HG02981 (cell line): ENCODE results near the gene MAPK8IP2.
"Not testable (repeated sequence)": the region's sequence is repeated elsewhere in the genome, so short reads cannot be mapped to it uniquely, and the experiment has no call there.

Experiments used
- ATAC-seq: cut with Tn5 transposase; IDR thresholded peaks from one replicate; pipeline ENCODE4 v1.9.1; 2021; ENCODE audit warnings: mild to moderate bottlenecking, moderate library complexity; ENCODE audit not compliant: unreplicated experiment

MAPK8IP2 gene

GRCh38 chr22:50599816-50600455 lies 657 bp upstream of the MAPK8IP2 start:
- no peak for ATAC-seq

DNA sequence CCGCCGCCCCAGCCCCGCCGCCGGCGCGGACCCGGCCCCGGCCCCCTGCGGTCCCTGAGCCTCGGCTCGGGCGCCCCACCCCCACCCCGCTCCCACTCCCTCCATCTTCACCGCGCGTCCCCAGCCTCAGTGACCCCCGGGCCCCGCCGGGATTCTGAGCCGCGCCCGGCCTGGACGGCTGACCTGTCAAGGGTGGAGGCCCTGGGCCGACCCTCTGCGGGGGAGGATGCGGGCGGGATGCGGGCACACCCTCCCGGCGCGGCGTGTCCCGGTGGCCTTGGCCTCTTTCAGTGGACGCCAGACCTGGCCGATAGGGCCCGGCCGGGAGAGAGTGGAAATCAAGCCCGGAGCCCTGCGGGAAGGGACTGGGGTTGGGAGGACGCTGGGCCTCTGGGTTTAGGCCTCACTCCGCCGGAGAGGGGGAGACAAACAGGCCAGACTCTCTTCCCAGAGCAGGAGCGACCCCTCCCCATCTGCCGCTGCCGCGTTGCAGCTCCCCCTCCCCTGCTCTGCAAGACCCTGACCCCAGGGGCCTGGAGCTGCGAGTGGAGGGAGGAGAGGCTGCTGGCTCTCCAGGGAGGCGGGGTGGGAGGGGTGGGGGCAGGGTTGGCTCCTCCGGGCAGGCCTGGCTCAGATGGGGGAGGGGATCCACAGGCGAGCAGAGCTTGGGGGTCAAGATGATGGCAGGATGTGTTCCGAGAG lies 525 bp downstream of the MAPK8IP2 start:
- no peak for ATAC-seq

GRCh38 chr22:50601669-50602337 lies 1.2 kb downstream of the MAPK8IP2 start:
- no peak for ATAC-seq

- ATAC-seq, result no peak
Measured at GRCh38 chr22:50602338-50602700, 1.7 kb downstream of the MAPK8IP2 start.

GRCh38 chr22:50603511-50604255 lies 3.1 kb downstream of the MAPK8IP2 start:
- no peak for ATAC-seq

DNA sequence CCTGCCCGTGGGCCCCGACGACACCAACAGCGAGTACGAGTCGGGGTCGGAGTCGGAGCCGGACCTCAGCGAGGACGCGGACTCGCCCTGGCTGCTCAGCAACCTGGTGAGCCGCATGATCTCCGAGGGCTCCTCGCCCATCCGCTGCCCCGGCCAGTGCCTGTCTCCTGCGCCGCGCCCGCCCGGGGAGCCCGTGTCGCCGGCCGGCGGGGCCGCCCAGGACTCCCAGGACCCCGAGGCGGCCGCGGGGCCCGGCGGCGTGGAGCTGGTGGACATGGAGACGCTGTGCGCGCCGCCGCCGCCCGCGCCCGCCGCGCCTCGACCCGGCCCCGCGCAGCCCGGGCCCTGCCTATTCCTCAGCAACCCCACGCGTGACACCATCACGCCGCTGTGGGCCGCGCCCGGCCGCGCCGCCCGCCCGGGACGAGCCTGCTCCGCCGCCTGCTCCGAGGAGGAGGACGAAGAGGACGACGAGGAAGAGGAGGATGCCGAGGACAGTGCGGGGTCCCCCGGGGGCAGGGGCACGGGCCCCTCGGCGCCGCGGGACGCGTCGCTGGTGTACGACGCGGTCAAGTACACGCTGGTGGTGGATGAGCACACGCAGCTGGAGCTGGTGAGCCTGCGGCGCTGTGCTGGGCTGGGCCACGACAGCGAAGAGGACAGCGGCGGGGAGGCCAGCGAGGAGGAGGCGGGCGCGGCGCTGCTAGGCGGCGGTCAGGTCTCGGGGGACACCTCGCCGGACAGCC lies 3.8 kb downstream of the MAPK8IP2 start:
- ATAC-seq, result no peak

DNA sequence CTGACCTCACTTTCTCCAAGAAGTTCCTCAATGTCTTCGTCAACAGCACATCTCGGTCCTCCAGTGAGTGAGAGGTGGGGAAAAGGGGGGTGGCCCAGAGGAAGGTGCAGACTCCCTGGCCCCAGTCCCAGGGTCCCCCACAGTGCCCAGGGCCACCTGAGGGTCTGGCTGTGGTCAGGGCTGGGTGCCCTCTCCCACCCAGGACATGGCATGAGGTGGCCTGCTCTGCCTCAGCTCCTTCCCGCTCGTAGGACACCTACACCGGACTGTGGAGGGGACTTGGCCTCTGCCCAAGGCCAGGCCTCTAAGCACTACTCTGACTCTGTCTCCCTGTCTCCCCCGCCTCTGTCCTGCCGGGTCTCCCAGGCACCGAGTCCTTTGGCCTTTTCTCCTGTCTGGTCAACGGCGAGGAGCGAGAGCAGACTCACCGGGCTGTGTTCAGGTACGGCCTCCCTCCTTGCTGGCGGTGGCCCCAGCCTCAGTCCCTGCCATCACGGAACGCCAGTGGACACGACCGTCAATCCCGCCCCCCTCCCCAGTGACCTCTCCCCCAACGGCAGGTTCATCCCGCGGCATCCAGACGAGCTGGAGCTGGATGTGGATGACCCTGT lies 4.5 kb downstream of the MAPK8IP2 start:
- ATAC-seq, result no peak

- ATAC-seq, result no peak
Measured at GRCh38 chr22:50605613-50606074, 5.1 kb downstream of the MAPK8IP2 start.

- no peak for ATAC-seq
Measured at GRCh38 chr22:50606165-50606945, 5.8 kb downstream of the MAPK8IP2 start.

GRCh38 chr22:50606946-50607658 lies 6.5 kb downstream of the MAPK8IP2 start:
- ATAC-seq, result no peak

GRCh38 chr22:50607659-50608020 lies 7.0 kb downstream of the MAPK8IP2 start:
- no peak for ATAC-seq

GRCh38 chr22:50608058-50608840 lies 7.7 kb downstream of the MAPK8IP2 start:
- ATAC-seq, result not testable (repeated sequence)

- ATAC-seq, result no peak
Measured at GRCh38 chr22:50608996-50609395, 8.4 kb downstream of the MAPK8IP2 start.

DNA sequence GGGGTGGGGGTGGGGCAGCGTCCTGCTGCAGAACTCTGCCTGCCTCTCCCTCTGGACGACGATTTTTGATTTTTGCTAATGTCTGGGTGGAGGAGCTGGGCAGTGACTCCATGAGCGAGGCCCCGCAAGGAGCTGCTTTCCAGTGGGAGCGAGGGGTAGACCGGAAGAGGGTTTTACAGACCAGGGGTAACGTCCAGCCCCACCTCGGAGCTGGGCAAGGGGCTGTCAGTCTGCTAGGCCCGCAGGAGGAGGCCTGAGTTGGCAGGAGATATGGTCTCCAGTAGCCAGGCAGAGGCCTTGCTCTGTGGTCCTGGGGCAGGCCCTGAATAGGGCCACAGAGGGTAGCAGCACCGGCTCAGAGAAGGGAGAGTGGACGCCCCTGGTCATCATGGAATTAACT lies 9.0 kb downstream of the MAPK8IP2 start:
- no peak for ATAC-seq

DNA sequence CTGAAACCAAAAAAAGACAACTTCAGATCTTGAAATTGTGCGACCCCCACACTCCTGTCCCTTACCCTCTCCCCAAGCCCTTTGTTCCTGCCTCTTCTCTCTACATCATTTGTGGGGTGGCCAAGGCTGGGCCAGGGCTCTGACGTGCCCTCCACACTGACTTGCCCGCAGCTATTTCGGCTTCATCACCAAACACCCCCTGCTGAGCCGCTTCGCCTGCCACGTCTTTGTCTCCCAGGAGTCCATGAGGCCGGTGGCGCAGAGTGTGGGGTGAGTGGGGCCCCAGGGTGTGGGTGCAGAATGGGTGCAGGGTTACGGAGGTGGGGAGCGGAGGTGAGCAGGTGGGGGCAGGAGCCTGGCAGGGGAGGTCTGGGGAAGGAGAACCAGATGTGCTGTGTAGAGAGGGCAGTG lies 9.5 kb downstream of the MAPK8IP2 start:
- ATAC-seq, result no peak

- no peak for ATAC-seq
Measured at GRCh38 chr22:50610581-50610980, 10.0 kb downstream of the MAPK8IP2 start.

DNA sequence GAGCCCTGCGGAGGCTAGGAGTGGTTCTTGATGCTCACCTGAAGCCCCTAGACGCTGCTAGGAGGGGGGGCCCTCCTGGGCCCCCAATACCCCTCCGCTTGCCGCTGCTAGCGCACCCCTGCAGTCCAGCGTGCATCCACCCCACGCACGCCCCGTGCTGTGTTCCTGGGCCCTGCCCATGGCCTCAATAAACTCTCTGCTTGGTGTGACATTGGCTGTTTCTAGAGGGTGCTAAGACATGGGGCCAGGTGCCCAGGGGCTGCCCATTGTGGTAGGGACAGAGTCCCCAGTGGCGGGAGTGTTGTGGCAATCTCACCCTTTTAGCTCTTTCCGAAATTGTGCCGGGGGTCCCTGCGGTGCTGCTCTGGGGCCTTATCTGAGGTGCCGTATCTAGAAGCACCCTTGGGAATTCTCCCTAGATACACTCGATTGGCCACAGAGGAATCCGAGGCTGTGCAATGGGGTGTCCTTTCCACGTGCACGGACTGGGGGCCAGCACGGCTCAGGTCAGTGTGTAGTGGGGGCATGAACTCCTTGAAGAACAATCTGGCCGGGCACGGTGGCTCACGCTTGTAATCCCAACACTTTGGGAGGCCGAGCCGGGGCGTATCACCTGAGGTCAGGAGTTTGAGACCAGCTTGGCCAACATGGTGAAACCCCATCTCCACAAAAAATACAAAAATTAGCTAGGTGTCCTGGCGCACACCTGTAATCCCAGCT lies 10.9 kb downstream of the MAPK8IP2 start:
- ATAC-seq, result no peak

DNA sequence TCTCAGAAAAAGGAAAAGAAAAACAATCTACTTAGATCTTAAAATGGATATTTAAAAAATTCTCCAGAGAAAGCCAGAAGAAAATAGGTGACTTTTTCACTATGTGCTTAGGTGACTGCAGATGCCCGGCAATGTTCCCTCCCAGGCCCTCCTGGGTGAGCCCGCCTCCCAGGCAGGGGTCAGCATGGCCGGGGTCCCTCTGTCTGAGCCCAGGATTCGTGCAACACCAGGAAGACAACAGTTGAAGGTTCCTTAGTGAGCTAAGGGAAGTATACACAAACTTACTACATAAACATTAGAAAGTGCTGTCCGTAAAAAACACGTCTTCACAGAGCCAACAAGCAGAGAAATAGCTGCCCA lies 11.6 kb downstream of the MAPK8IP2 start:
- no peak for ATAC-seq
